SU-DHL-6 (cell line): ENCODE data around the gene PITHD1.

Experiments used
- H2AFZ ChIP-seq: fragments of 200-600 bp; sonication (generic); 2 replicates; pipeline ENCODE4 v1.6.1; 2014; ENCODE audit warnings: low read depth, mild to moderate bottlenecking, moderate library complexity, mixed read lengths, antibody characterized with exemption, low read length; ENCODE audit not compliant: severe bottlenecking
- H3F3A ChIP-seq: fragments of 200-600 bp; shearing (Covaris generic); 2 replicates; pipeline ENCODE4 v1.6.0; 2016; ENCODE audit warnings: antibody characterized with exemption, mild to moderate bottlenecking; ENCODE audit not compliant: insufficient read depth
- H3K27ac ChIP-seq: fragments of 200-600 bp; sonication (generic); 2 replicates; pipeline ENCODE4 v1.5.1; 2016; ENCODE audit warnings: low read depth, mild to moderate bottlenecking, low read length, moderate library complexity, mixed read lengths
- H3K27me3 ChIP-seq: fragments of 200-600 bp; sonication (generic), shearing (Covaris generic); 2 replicates; pipeline ENCODE4 v1.6.0; 2014; ENCODE audit warnings: mild to moderate bottlenecking, low read length
- H3K36me3 ChIP-seq: fragments of 200-600 bp; sonication (generic); 2 replicates; pipeline ENCODE4 v1.6.1; 2014; ENCODE audit warnings: mild to moderate bottlenecking, low read length, mixed read lengths
- H3K4me2 ChIP-seq: fragments of 300-600, 200-600 bp; shearing (Covaris generic), sonication (generic); 2 replicates; pipeline ENCODE4 v1.6.0; 2014; ENCODE audit warnings: low read length, low read depth, mild to moderate bottlenecking; ENCODE audit not compliant: poor library complexity, severe bottlenecking
- H3K4me3 ChIP-seq: fragments of 200-600 bp; sonication (generic); 2 replicates; pipeline ENCODE4 v1.5.1; 2014; ENCODE audit warnings: antibody characterized with exemption, low read length, mild to moderate bottlenecking, mixed read lengths; ENCODE audit not compliant: insufficient read depth, poor library complexity, severe bottlenecking
- H3K79me2 ChIP-seq: fragments of 200-600 bp; sonication (generic); 2 replicates; pipeline ENCODE4 v1.6.1; 2014; ENCODE audit warnings: mild to moderate bottlenecking, low read length, moderate library complexity; ENCODE audit not compliant: insufficient read depth
- H3K9ac ChIP-seq: fragments of 200-600 bp; sonication (generic); 2 replicates; pipeline ENCODE4 v1.7.0; 2014; ENCODE audit warnings: mild to moderate bottlenecking, low read length
- H3K9me2 ChIP-seq: fragments of 200-600 bp; sonication (generic); replicated peaks from 2 replicates; pipeline ENCODE4 v1.6.1; 2014; ENCODE audit warnings: low read length; ENCODE audit not compliant: insufficient read depth
- H3K9me3 ChIP-seq: fragments of 200-600 bp; sonication (generic); 2 replicates; pipeline ENCODE4 v1.6.1; 2014; ENCODE audit warnings: low read length, mixed read lengths; ENCODE audit not compliant: insufficient read depth
- H4K20me1 ChIP-seq: fragments of 200-600 bp; sonication (generic); 2 replicates; pipeline ENCODE4 v1.6.1; 2014; ENCODE audit warnings: low read depth, mild to moderate bottlenecking, antibody characterized with exemption, low read length, moderate library complexity, mixed read lengths
- EZH2phosphoT487 ChIP-seq: fragments of 200-600 bp; sonication (generic), shearing (Covaris generic); conservative IDR thresholded peaks from 2 replicates; pipeline ENCODE4 v1.6.1; 2018; ENCODE audit warnings: mild to moderate bottlenecking, antibody characterized with exemption, low read length, moderate library complexity, mixed read lengths
- TF ChIP-seq, protein P1 (sequence below): fragments of 200-600 bp; sonication (generic); IDR thresholded peaks from one replicate; pipeline ENCODE4 v1.5.1; 2017; ENCODE audit warnings: antibody characterized with exemption, mild to moderate bottlenecking, low read length, moderate library complexity; ENCODE audit not compliant: insufficient read depth, poor library complexity, severe bottlenecking

The PITHD1 gene

DNA sequence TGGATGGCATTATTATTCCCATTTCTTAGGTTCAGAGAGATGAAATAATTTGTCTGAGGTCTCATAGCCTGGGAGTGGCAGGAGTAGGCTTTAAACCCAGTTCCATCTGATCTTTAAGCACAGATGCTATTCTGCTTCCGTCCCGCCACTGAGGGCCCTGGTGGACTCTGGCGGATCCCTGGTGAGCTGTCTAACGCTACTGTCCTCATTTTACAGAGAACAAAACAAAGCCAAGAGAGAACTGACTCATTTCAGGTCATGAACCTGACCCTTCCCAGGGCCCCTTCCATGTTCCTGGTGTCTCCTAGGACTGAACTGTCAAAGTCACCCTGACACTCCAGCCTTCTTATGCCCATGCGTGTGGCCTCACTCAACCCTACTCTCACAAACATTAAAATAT lies 25.5 kb downstream of the PITHD1 start:
- Histone ChIP-seq H3K27me3 (no peaks in the 10 kb centered on the region), H3K79me2 (no peaks in the 10 kb centered on the region), H3K36me3 (no peaks in the 10 kb centered on the region), H3K9me2 (no peaks in the 10 kb centered on the region), H3K4me2 (no peak overlapping the region), H4K20me1 (no peaks in the 10 kb centered on the region), H3K9ac (no peak overlapping the region), H3F3A (no peaks in the 10 kb centered on the region; the same call in 1 of the 2 replicates), H3K27ac (no peak overlapping the region), H2AFZ (no peak overlapping the region), H3K9me3 (no peaks in the 10 kb centered on the region), H3K4me3 (no peak overlapping the region)
- TF ChIP-seq, protein P1, sequence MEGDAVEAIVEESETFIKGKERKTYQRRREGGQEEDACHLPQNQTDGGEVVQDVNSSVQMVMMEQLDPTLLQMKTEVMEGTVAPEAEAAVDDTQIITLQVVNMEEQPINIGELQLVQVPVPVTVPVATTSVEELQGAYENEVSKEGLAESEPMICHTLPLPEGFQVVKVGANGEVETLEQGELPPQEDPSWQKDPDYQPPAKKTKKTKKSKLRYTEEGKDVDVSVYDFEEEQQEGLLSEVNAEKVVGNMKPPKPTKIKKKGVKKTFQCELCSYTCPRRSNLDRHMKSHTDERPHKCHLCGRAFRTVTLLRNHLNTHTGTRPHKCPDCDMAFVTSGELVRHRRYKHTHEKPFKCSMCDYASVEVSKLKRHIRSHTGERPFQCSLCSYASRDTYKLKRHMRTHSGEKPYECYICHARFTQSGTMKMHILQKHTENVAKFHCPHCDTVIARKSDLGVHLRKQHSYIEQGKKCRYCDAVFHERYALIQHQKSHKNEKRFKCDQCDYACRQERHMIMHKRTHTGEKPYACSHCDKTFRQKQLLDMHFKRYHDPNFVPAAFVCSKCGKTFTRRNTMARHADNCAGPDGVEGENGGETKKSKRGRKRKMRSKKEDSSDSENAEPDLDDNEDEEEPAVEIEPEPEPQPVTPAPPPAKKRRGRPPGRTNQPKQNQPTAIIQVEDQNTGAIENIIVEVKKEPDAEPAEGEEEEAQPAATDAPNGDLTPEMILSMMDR = no peak
- TF ChIP-seq EZH2phosphoT487 = no peak

DNA sequence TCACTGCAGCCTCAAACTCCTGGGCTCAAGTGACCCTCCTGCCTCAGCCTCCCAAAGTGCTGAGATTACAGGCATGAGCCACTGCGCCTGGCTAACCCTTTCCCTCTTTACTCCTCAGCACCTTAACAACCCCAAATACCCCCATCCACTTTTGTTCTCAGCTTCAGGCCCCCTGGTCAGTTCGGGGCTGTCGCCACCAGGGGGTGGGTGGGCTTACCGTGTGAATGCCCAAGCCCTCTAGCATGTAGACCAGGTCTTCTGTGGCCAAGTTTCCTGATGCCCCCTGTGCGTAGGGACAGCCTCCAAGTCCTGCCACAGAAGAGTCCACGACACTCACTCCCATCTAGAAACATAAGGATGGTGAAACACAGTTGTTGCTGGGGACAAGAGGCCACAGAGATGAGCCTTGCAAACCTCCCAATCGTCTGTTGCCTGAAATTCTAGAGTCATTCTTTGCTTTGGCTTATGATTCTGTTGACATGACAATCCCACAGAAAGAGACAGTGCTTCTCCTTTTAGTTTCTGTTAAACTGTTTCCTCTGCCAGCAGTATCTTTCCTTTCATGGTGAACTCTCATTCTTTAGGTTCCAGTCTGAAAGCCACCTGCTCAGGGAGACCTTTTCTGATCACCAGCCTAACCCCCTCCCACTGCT lies 26.1 kb downstream of the PITHD1 start:
- no peak for TF ChIP-seq EZH2phosphoT487
- TF ChIP-seq, protein P1 = peak; percentile 16
- Histone ChIP-seq H4K20me1 (no peaks in the 10 kb centered on the region), H3K9ac (no peak overlapping the region), H3F3A (no peaks in the 10 kb centered on the region; the same call in 1 of the 2 replicates), H3K9me3 (no peaks in the 10 kb centered on the region), H3K4me2 (no peak overlapping the region), H3K4me3 (no peak overlapping the region), H3K9me2 (no peaks in the 10 kb centered on the region), H2AFZ (no peak overlapping the region), H3K27me3 (no peaks in the 10 kb centered on the region), H3K27ac (no peak overlapping the region), H3K79me2 (no peaks in the 10 kb centered on the region), H3K36me3 (no peaks in the 10 kb centered on the region)

DNA sequence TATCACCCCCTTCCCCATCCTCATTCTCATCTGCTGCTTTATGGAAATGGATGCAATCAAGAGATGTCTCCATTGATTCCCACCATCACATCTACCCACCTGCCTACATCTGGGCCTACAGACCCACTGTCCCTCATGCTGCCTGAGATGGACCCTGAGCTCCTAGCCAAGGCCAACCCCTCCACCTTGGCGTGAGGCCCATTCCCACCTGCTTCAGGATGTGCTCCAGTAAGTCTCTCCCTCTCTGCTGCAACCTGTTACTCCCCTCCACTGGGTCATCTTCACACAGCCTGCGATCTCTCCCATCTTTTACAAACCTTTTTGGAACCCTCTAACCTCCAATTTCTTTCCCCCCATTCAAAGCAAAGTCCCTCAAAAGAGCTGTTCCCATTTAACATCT lies 26.8 kb downstream of the PITHD1 start:
- H3K4me3 ChIP-seq = no peak overlapping the region
- H2AFZ ChIP-seq = no peak overlapping the region
- H3K4me2 ChIP-seq = no peak overlapping the region
- H3K9ac ChIP-seq = no peak overlapping the region
- TF ChIP-seq, protein P1 = no peak
- TF ChIP-seq EZH2phosphoT487 = no peak
- H3K27me3 ChIP-seq = no peaks in the 10 kb centered on the region
- no peaks in the 10 kb centered on the region for H3K9me3 ChIP-seq
- H3K27ac ChIP-seq = no peak overlapping the region
- no peaks in the 10 kb centered on the region for H3K9me2 ChIP-seq
- no peaks in the 10 kb centered on the region; the same call in 1 of the 2 replicates for H3F3A ChIP-seq
- no peaks in the 10 kb centered on the region for H4K20me1 ChIP-seq
- no peaks in the 10 kb centered on the region for H3K79me2 ChIP-seq
- H3K36me3 ChIP-seq = no peaks in the 10 kb centered on the region
